Measurements from ENCODE around the gene U2AF2.

The U2AF2 gene

DNA sequence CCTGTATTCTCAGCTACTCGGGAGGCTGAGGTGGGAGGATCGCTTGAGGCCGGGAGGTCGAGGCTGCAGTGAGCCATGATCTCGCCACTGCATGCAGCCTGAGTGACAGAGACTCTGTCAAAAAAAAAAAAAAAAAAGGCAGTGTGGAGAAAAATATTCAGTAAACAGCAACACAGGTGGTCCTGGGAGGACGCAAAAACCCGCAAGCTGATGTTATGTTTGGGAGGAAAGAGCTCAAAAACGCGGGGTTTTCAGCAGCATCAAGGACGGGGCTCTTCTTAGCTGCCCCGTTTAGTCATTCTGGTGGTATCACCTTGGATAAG is 29.9 kb upstream of the U2AF2 start:
- TF ChIP-seq, protein P1, sequence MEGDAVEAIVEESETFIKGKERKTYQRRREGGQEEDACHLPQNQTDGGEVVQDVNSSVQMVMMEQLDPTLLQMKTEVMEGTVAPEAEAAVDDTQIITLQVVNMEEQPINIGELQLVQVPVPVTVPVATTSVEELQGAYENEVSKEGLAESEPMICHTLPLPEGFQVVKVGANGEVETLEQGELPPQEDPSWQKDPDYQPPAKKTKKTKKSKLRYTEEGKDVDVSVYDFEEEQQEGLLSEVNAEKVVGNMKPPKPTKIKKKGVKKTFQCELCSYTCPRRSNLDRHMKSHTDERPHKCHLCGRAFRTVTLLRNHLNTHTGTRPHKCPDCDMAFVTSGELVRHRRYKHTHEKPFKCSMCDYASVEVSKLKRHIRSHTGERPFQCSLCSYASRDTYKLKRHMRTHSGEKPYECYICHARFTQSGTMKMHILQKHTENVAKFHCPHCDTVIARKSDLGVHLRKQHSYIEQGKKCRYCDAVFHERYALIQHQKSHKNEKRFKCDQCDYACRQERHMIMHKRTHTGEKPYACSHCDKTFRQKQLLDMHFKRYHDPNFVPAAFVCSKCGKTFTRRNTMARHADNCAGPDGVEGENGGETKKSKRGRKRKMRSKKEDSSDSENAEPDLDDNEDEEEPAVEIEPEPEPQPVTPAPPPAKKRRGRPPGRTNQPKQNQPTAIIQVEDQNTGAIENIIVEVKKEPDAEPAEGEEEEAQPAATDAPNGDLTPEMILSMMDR (IDR thresholded peaks at IDR 0.05; ENCODE audit: control insufficient read depth, insufficient read depth, low read depth, low read length, missing control alignments): no peak
- no peak for DNase-seq (ENCODE audit: low read depth)
- peak overlapping the region; percentile 59 for H3K4me3 ChIP-seq (ENCODE audit: control insufficient read depth, low read depth, low read length)

DNA sequence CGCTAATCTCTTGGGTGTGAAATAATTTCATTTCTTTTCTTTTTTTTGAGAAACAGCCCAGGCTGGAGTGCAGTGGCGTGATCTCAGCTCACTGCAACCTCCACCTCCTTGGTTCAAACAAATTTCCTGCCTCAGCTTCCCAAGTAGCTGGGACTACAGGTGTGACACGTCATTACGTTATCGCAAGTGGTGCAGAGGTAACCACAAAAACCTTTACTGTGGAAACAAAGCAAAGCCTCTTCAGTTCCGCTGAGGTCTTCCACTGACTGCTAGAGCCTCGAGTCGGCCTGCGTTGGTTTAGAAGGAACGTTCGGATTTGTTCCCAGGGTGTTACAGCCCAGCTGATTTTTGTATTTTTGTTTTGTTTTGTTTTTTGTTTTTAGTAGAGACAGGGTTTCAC is 28.5 kb upstream of the U2AF2 start:
- DNase-seq (ENCODE audit: low read depth): no peak
- no peak overlapping the region for H3K4me3 ChIP-seq (ENCODE audit: control insufficient read depth, low read depth, low read length)
- TF ChIP-seq, protein P1 (IDR thresholded peaks at IDR 0.05; ENCODE audit: control insufficient read depth, insufficient read depth, low read depth, low read length, missing control alignments): no peak

DNA sequence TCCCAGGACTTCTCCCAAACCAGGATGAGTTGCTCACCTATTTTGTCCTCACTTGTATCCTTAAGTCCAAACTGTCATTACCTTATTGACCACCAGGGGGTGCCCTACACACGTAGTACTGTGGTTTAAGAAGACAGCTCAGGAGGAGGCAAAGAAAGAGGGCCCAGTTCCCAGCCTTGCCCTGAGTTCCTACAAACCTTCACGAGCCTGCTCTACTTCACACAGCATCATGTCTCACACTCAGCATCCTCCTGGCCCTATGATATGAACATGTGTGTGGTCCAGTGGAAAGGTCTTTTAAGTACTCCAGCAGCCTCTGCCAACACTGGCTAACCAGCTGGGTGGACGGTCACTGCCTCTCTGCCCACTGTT is 22.4 kb upstream of the U2AF2 start:
- DNase-seq (ENCODE audit: low read depth): peak; percentile 89
- H3K4me3 ChIP-seq (ENCODE audit: control insufficient read depth, low read depth, low read length): no peak overlapping the region
- TF ChIP-seq, protein P1 (IDR thresholded peaks at IDR 0.05; ENCODE audit: control insufficient read depth, insufficient read depth, low read depth, low read length, missing control alignments): peak; percentile 77

DNA sequence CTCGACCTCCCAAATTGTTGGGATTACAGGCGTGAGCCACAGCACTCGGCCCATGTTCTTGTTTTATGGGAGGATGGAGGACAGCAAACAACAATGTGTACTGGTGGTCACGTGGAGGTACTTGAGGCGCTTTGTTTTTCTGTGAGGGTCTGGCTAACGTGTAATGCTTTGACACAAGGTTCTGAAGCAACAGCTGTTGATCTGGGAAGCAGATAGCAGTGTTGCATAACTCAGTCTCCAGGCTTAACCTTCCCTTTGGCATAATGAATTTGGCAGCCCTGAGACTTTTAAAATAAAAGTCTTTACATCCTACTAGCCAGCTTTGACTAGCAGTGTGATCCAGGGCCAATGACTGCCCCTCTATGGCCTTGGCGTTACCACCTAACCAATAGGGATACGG is 21.0 kb upstream of the U2AF2 start:
- no peak overlapping the region for H3K4me3 ChIP-seq (ENCODE audit: control insufficient read depth, low read depth, low read length)
- no peak for DNase-seq (ENCODE audit: low read depth)
- TF ChIP-seq, protein P1 (IDR thresholded peaks at IDR 0.05; ENCODE audit: control insufficient read depth, insufficient read depth, low read depth, low read length, missing control alignments): no peak

DNA sequence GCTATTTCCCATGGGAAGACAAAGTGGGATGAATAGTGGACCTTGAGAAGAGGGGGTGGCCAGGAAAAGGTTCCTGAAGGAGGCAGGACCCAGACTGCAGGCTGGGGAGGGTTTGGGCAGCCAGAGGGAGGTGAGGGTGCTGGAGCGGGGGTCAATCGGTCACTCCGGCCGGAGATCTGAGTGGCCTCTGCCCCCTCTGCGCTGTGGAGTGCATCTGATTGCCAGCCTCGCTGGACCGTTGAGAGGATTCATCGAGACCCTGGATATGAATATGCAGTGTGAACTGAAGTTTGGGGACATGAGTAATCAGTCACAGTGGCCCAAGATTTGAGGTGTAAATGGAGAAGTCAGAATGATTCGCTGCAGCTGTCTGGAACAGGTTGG is 19.5 kb upstream of the U2AF2 start:
- DNase-seq (ENCODE audit: low read depth): no peak
- TF ChIP-seq, protein P1 (IDR thresholded peaks at IDR 0.05; ENCODE audit: control insufficient read depth, insufficient read depth, low read depth, low read length, missing control alignments): no peak
- peak overlapping the region; percentile 99 for H3K4me3 ChIP-seq (ENCODE audit: control insufficient read depth, low read depth, low read length)

DNA sequence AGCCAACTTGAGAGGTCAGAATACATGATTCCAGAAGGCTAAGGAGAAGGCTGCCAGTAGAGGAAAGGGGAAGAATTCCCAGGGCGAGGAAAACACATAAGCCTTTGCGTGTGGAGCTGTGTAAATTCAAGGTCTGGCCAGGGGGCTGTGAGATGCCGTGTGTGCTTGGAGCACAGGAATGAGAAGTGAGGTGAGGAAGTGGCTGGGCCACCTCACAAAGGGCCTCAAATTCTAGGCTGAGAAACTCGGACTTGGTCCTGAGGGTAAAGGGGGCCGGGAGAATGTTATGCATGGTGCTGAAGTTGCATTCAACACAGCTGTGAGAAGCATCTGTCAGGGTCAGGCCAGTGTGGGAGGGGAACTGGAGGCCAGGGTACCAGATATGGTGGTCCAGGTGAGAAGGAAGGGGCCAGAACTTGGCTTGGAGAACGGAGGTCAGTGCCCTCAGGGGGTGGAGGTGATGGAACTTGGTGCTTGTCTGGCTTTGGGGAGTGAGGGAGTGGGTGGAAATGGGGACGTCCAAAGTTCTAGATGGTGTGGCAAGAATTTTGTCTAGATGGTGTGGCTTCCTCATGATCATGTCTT is 18.9 kb upstream of the U2AF2 start:
- TF ChIP-seq, protein P1 (IDR thresholded peaks at IDR 0.05; ENCODE audit: control insufficient read depth, insufficient read depth, low read depth, low read length, missing control alignments): no peak
- DNase-seq (ENCODE audit: low read depth): no peak

DNA sequence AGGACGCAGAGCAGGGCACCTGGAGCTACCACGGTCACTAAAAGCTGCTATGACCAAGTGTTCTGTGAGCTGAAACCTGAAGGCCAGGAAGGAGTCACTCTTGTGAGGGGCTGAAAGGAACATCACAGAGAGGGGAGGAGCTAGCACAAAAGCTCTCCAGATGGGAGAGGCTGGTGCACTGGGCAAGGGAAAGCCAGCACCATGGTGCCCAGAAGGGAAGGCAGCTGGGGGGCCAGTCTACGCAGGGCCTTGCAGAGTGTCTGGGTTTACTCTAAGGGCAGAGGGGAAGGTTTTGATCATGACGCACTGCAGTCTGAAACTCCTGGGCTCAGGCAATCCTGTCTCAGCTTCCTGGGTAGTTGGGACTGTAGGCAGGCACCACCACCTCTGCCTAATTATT is 18.1 kb upstream of the U2AF2 start:
- TF ChIP-seq, protein P1 (IDR thresholded peaks at IDR 0.05; ENCODE audit: control insufficient read depth, insufficient read depth, low read depth, low read length, missing control alignments): no peak
- no peak overlapping the region; the same call in 1 of the 2 replicates for H3K4me3 ChIP-seq (ENCODE audit: control insufficient read depth, low read depth, low read length)
- no peak for DNase-seq (ENCODE audit: low read depth)

More for the DNA sequence above, 18.9 kb upstream of the U2AF2 start:
- H3K4me3 ChIP-seq (ENCODE audit: control insufficient read depth, low read depth, low read length): peak overlapping the region; percentile 99

All from AG09309 (cell line).